ENCODE data around the gene TMC2.

TMC2 gene

DNA sequence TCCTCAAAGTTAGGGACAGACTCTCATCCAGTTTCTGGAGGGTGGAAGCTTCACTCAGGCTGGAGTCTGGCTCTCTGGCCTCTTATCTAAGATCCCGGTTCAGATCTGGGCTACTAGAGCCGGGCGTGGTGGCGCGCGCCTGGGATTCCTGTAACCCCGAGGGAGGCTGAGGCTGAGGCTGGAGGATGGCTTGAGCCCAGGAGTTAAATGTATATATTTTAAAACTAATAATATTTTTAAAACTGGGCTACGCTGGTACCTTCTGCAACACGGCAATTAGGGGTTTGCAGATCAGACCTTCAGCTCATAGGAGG, 26.9 kb upstream of the TMC2 start:
- DNase-seq (ENCODE audit: low read depth), result no peak

GRCh38 chr20:2509794-2510193, 26.6 kb upstream of the TMC2 start:
- H3K4me3 ChIP-seq (replicated peaks; ENCODE audit: low read depth, low read length), result peak overlapping the region; percentile 76
- TF ChIP-seq, protein P1, sequence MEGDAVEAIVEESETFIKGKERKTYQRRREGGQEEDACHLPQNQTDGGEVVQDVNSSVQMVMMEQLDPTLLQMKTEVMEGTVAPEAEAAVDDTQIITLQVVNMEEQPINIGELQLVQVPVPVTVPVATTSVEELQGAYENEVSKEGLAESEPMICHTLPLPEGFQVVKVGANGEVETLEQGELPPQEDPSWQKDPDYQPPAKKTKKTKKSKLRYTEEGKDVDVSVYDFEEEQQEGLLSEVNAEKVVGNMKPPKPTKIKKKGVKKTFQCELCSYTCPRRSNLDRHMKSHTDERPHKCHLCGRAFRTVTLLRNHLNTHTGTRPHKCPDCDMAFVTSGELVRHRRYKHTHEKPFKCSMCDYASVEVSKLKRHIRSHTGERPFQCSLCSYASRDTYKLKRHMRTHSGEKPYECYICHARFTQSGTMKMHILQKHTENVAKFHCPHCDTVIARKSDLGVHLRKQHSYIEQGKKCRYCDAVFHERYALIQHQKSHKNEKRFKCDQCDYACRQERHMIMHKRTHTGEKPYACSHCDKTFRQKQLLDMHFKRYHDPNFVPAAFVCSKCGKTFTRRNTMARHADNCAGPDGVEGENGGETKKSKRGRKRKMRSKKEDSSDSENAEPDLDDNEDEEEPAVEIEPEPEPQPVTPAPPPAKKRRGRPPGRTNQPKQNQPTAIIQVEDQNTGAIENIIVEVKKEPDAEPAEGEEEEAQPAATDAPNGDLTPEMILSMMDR (IDR thresholded peaks at IDR 0.05; ENCODE audit: low read length, missing control alignments), result no peak
- DNase-seq (ENCODE audit: low read depth), result no peak

More for the DNA sequence above, 26.9 kb upstream of the TMC2 start:
- TF ChIP-seq, protein P1 (IDR thresholded peaks at IDR 0.05; ENCODE audit: low read length, missing control alignments), result no peak
- peak overlapping the region; percentile 76 for H3K4me3 ChIP-seq (replicated peaks; ENCODE audit: low read depth, low read length)

GRCh38 chr20:2515203-2515602, 21.2 kb upstream of the TMC2 start:
- DNase-seq (ENCODE audit: low read depth), result peak; percentile 55
- H3K4me3 ChIP-seq (replicated peaks; ENCODE audit: low read depth, low read length), result no peak overlapping the region
- TF ChIP-seq, protein P1 (IDR thresholded peaks at IDR 0.05; ENCODE audit: low read length, missing control alignments), result no peak

DNA sequence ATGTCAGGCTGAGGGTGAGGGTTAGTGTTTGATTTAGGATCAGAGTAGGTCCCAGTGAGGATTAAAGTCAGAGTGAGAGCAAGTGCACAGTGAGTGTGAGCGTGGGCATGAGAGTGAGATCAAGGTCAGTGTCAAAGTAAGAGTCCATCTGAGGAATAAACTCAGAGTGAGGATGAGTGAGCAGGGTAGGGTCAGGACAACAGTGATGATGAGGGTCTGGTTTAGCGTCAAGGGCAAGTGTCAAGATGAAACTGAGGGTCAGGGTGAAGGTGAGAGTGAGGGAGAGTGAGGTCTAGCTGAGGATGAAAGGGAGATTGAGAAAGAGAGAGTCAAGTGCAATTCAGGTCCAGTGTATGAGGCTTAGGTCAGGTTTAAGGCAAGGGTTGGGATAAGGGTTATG, 20.0 kb upstream of the TMC2 start:
- DNase-seq (ENCODE audit: low read depth), result no peak
- H3K4me3 ChIP-seq (replicated peaks; ENCODE audit: low read depth, low read length), result no peak overlapping the region
- TF ChIP-seq, protein P1 (IDR thresholded peaks at IDR 0.05; ENCODE audit: low read length, missing control alignments), result no peak

GRCh38 chr20:2518096-2518495, 18.3 kb upstream of the TMC2 start:
- H3K4me3 ChIP-seq (replicated peaks; ENCODE audit: low read depth, low read length), result no peak overlapping the region
- TF ChIP-seq, protein P1 (IDR thresholded peaks at IDR 0.05; ENCODE audit: low read length, missing control alignments), result no peak
- no peak for DNase-seq (ENCODE audit: low read depth)

DNA sequence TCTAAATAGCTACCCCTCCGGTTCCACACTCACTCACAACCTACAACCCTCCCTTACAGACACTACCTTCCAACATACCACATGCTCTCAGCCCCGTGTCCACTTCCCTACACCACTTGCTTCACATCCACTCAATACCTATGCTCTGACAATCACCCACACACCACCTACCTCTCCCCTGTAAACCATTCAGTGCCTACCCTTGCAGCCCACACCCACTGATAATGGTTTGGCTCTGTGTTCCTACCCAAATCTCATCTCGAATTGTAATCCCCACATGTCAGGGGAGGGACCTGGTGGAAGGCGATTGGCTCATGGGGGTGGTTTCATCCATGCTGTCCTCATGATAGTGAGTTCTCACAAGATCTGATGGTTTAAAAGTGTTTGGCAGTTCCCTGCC, 17.8 kb upstream of the TMC2 start:
- DNase-seq (ENCODE audit: low read depth), result no peak
- TF ChIP-seq, protein P1 (IDR thresholded peaks at IDR 0.05; ENCODE audit: low read length, missing control alignments), result no peak

GRCh38 chr20:2519115-2519809, 17.1 kb upstream of the TMC2 start:
- peak; percentile 79 for DNase-seq (ENCODE audit: low read depth)
- TF ChIP-seq, protein P1 (IDR thresholded peaks at IDR 0.05; ENCODE audit: low read length, missing control alignments), result no peak
- H3K4me3 ChIP-seq (replicated peaks; ENCODE audit: low read depth, low read length), result no peak overlapping the region

More for the DNA sequence above, 17.8 kb upstream of the TMC2 start:
- H3K4me3 ChIP-seq (replicated peaks; ENCODE audit: low read depth, low read length), result no peak overlapping the region

Data from fibroblast of pulmonary artery (primary cell).